HepG2 (cell line): ENCODE results near the gene DGUOK. TPM values are rescaled to one million over a fixed set of nuclear protein-coding genes. Genes with fewer than 3 reads are reported as not detected.

Source experiments
- ATAC-seq: fragments of 200-7000 bp; cut with Tn5 transposase; 3 replicates; pipeline ENCODE4 v1.9.1; 2020; ENCODE audit warnings: mild to moderate bottlenecking, moderate library complexity
- BruUV-seq: library from RNA; stranded (reverse); fragments of 400-500 nt; replicated peaks from 2 replicates; lab custom pipeline; 2021; lab: Mats Ljungman, UMichigan
- CTCF ChIA-PET: fragments of 300-600 bp; formaldehyde crosslinking; extraction: SDS; loops from one replicate; lab custom pipeline; 2021; ENCODE audit warnings: low total read pairs, inconsistent platforms, low intra/inter-chr PET ratio; lab: Yijun Ruan, JAX
- POLR2A ChIA-PET: fragments of 350-600 bp; sonication (Branson Sonifier 250); formaldehyde crosslinking; loops from one replicate; lab custom pipeline; 2020; ENCODE audit warnings: antibody characterized with exemption, inconsistent platforms; lab: Yijun Ruan, JAX
- DNase-seq: peaks from one replicate; pipeline ENCODE4 v3.0.0-alpha.2; 2015; ENCODE audit warnings: low spot score
- FAIRE-seq: peaks from 3 replicates; lab custom pipeline; 2011; peaks lifted over from hg19 to GRCh38; lab: Jason Lieb, UNC
- H2AFZ ChIP-seq: one replicate; pipeline ENCODE4 v1.6.1; 2011; ENCODE audit warnings: low read length, inconsistent platforms
- H3K27ac ChIP-seq: fragments of 300-600 bp; 3 replicates; pipeline ENCODE4 v1.8.0; 2011; ENCODE audit warnings: mixed run types, mild to moderate bottlenecking, mixed read lengths, low read length, inconsistent platforms; ENCODE audit not compliant: insufficient read depth; ENCODE audit errors: extremely low read length
- H3K27me3 ChIP-seq, 2 experiments: fragments of 200-600 bp in 1 of 2; 2 replicates in 1 of 2; 3 replicates in 1 of 2; pipeline versions ENCODE4 v1.6.0 to v1.8.0; 2011; ENCODE audit warnings: low read length in 2 of 2, mild to moderate bottlenecking in 2 of 2, moderate library complexity in 2 of 2, inconsistent platforms in 1 of 2; ENCODE audit not compliant: insufficient read depth in 2 of 2, control insufficient read depth in 1 of 2
- H3K36me3 ChIP-seq, 2 experiments: fragments of 200-600 bp in 1 of 2; replicated peaks in 1 of 2; 2 replicates in 1 of 2; 3 replicates in 1 of 2; pipeline versions ENCODE4 v1.5.1 to v1.8.0; 2011; ENCODE audit warnings: low read length in 2 of 2, inconsistent platforms in 1 of 2; ENCODE audit not compliant: insufficient read depth in 2 of 2, control insufficient read depth in 1 of 2
- H3K4me1 ChIP-seq: 2 replicates; pipeline ENCODE4 v1.5.1; 2012; ENCODE audit warnings: low read length, inconsistent platforms; ENCODE audit not compliant: insufficient read depth
- H3K4me2 ChIP-seq: 2 replicates; pipeline ENCODE4 v1.6.0; 2011; ENCODE audit warnings: low read depth, low read length, inconsistent platforms
- H3K4me3 ChIP-seq, 3 experiments: fragments of 200-600 bp in 1 of 3; sonication (generic), shearing (Covaris generic) in 1 of 3; replicated peaks in 1 of 3; 2 replicates each; pipeline ENCODE4 v1.5.1; 2011 to 2016; ENCODE audit warnings: low read length in 3 of 3, inconsistent platforms in 2 of 3, low read depth in 2 of 3, mild to moderate bottlenecking in 2 of 3, control low read depth in 1 of 3, mixed read lengths in 1 of 3; ENCODE audit not compliant: insufficient read depth in 1 of 3
- H3K79me2 ChIP-seq: one replicate; pipeline ENCODE4 v1.6.1; 2011; ENCODE audit warnings: low read length, inconsistent platforms; ENCODE audit not compliant: insufficient read depth
- H3K9ac ChIP-seq: 2 replicates; pipeline ENCODE4 v1.6.0; 2011; ENCODE audit warnings: mild to moderate bottlenecking, low read depth, low read length, inconsistent platforms; ENCODE audit not compliant: insufficient read depth
- H3K9me3 ChIP-seq: 2 replicates; pipeline ENCODE4 v1.5.1; 2012; ENCODE audit warnings: mild to moderate bottlenecking, low read length
- H4K20me1 ChIP-seq: 2 replicates; pipeline ENCODE4 v1.6.0; 2011; ENCODE audit warnings: inconsistent platforms, mild to moderate bottlenecking, low read length, moderate library complexity; ENCODE audit not compliant: insufficient read depth
- JARID2 ChIP-seq: sonication (generic); formaldehyde crosslinking; IDR thresholded peaks from 2 replicates; pipeline ENCODE4 v1.8.1; 2023; ENCODE audit warnings: missing genetic modification reagents, inconsistent platforms; ENCODE audit not compliant: insufficient replicate concordance
- KAT8 ChIP-seq: IDR thresholded peaks from 2 replicates; pipeline ENCODE4 v1.6.1; 2016; ENCODE audit warnings: missing genetic modification reagents, missing compliant biosample characterization
- KDM4B ChIP-seq: sonication (generic); formaldehyde crosslinking; IDR thresholded peaks from 2 replicates; pipeline ENCODE4 v1.4.0; 2020; ENCODE audit warnings: missing genetic modification reagents
- NBN ChIP-seq: fragments of 450-650 bp; conservative IDR thresholded peaks from 2 replicates; pipeline ENCODE4 v1.6.1; 2017
- NR1H2 ChIP-seq: sonication (generic); formaldehyde crosslinking; IDR thresholded peaks from 2 replicates; pipeline ENCODE4 v1.8.1; 2022; ENCODE audit warnings: low read depth, missing genetic modification reagents, borderline replicate concordance
- STAT5B ChIP-seq: sonication (generic); formaldehyde crosslinking; IDR thresholded peaks from 2 replicates; pipeline ENCODE4 v1.4.0; 2020; ENCODE audit warnings: missing genetic modification reagents
- TEAD3 ChIP-seq: optimal IDR thresholded peaks from 2 replicates; pipeline ENCODE3; 2016; ENCODE audit warnings: borderline replicate concordance
- ZBTB38 ChIP-seq: sonication (generic); formaldehyde crosslinking; IDR thresholded peaks from 2 replicates; pipeline ENCODE4 v1.5.1; 2020; ENCODE audit warnings: mild to moderate bottlenecking, missing genetic modification reagents
- ZFP36L1 ChIP-seq: sonication (generic); formaldehyde crosslinking; IDR thresholded peaks from 2 replicates; pipeline ENCODE4 v1.8.0; 2022; ENCODE audit warnings: mild to moderate bottlenecking, missing genetic modification reagents, moderate library complexity
- ZNF205 ChIP-seq: IDR thresholded peaks from 2 replicates; pipeline ENCODE4 v1.6.1; 2018; ENCODE audit warnings: missing biosample characterization, missing genetic modification reagents
- ZNF326 ChIP-seq: sonication (generic); formaldehyde crosslinking; IDR thresholded peaks from 2 replicates; pipeline ENCODE4 v1.4.0; 2020; ENCODE audit warnings: missing genetic modification reagents, borderline replicate concordance
- WGBS: methylation state at CpG from one replicate; pipeline ENCODE4 v1.1.6; 2017; ENCODE audit warnings: low lambda C conversion rate; 5-methylcytosine and 5-hydroxymethylcytosine counted together
- in situ Hi-C: cut with HindIII; loops from 2 replicates; pipeline ENCODE4 v1.10.0; 2017; ENCODE audit warnings: low pct_unique_long_range_greater_than_20kb; ENCODE audit not compliant: extremely low pct_ligation_motif_present
- intact Hi-C: fragments of 100-400 bp; cut with micrococcal nuclease; formaldehyde crosslinking; loops from one replicate; pipeline ENCODE4 v1.10.0; 2022; ENCODE audit not compliant: unreplicated experiment
- polyA plus RNA-seq, 8 experiments: library from polyadenylated mRNA; depleted of rRNA in 3 of 8; stranded (reverse) in 7 of 8; unstranded in 1 of 8; fragments of >200 nt; fragmentation: Illumina TruSeq in 4 of 8; extraction: Trizol in 4 of 8; gene quantifications; 2 replicates each; pipeline versions ENCODE4 v1.2.1 to v1.2.3, GENCODE V29; 2011 to 2016; ENCODE audit warnings: low read depth in 4 of 8, missing spikeins in 1 of 8, mixed read lengths in 1 of 8; ENCODE audit not compliant: insufficient read depth in 1 of 8
- total RNA-seq, 5 experiments: library from RNA; depleted of rRNA; stranded (reverse); fragments of >200 nt; fragmentation: Illumina TruSeq; extraction: Trizol; gene quantifications; 2 replicates each; pipeline ENCODE4 v1.2.3, GENCODE V29; 2016; ENCODE audit warnings: low read depth in 1 of 5
- TF ChIP-seq, protein P1 (sequence below): sonication (generic); formaldehyde crosslinking; conservative IDR thresholded peaks from 2 replicates; pipeline ENCODE4 v1.4.0; 2020; ENCODE audit warnings: missing genetic modification reagents
- TF ChIP-seq, protein P2 (sequence below): sonication (generic); formaldehyde crosslinking; conservative IDR thresholded peaks from 2 replicates; pipeline ENCODE4 v1.4.0; 2020; ENCODE audit warnings: mild to moderate bottlenecking, missing genetic modification reagents, moderate library complexity

DGUOK gene
- total and polyA plus RNA-seq, 2 of the 13 experiments (the other 11 are each of a cell fraction or from before 2014, with no cell fraction given), result 105 to 137 TPM

DNA sequence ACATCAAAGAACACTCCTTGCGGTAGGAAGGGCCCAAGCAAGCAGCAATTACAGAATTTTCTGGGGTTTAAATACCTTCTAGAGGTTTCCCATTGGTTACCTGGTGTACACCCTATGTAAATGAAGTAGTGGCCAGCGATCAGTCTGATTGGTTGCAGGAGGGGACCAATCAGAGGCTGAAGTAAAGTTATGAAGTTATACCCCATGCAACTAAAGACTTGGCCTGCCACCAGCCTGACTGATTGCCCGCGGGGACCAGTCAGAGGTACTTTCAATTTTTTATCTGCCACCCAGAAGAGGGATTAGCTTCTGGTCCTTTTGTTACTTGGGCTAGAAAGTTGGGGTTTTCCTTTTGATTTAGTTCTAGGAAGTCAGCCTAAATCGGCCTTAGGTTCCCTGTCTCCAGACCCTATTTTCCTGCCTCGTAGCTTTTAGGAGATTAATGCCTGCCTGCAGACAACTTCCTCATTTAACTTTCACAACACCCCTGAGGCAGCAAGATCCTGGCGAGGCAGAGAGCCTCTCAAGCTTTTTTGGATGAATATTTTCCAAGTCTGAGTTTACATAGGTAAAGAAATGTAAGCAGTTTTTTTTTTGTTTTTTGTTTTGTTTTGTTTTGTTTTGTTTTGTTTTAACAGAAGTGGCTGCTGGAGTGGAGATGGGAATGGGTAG is 1.5 kb upstream of the DGUOK start (continued):
- TF ChIP-seq ZNF205 (CRISPR knock-in tag) (no peak), NBN (no peak), NR1H2 (CRISPR knock-in tag) (no peak)
- TF ChIP-seq, protein P1, sequence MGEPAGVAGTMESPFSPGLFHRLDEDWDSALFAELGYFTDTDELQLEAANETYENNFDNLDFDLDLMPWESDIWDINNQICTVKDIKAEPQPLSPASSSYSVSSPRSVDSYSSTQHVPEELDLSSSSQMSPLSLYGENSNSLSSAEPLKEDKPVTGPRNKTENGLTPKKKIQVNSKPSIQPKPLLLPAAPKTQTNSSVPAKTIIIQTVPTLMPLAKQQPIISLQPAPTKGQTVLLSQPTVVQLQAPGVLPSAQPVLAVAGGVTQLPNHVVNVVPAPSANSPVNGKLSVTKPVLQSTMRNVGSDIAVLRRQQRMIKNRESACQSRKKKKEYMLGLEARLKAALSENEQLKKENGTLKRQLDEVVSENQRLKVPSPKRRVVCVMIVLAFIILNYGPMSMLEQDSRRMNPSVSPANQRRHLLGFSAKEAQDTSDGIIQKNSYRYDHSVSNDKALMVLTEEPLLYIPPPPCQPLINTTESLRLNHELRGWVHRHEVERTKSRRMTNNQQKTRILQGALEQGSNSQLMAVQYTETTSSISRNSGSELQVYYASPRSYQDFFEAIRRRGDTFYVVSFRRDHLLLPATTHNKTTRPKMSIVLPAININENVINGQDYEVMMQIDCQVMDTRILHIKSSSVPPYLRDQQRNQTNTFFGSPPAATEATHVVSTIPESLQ (CRISPR knock-in tag), result no peak

DNA sequence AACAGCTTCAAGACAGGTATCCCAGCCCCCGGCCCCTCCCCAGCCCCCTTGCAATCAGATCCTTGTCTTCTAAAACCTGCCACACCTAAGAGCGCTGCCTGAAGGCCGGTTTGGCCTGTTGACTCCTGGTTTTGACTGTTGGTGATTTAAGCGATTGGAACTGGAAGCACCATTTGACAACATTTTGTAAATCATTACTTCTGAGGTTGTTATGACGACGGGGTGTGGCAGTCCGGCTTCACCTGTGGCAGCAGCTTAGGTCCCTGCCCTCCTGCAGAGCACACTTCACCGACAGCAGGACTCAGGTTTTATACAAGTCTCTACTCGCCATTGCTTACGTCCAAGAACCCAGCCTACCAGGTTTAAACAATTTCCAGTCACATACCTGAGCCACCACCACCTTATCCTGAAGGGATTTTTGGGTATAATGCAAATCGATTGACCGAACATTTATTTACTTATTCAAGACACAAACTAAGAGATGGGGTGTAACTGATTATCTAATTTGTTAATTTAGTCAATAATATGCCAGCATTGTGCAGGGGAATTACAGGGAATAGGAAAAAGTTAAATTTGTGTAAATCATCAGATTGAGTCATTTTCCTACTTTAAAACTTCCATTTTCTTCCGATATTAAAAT is 707 bp upstream of the DGUOK start:
- peak overlapping the region; percentile 97 for H3K9ac ChIP-seq
- no peak for FAIRE-seq
- H3K36me3 ChIP-seq, result no peaks in the 10 kb centered on the region; a peak in 2 of 5 replicates
- ChIA-PET CTCF (no interaction called here), POLR2A (interaction anchor here (0.6 to 1.4 kb wide), 3 partner anchors 14 to 563 kb away, joined by 3 to 23 read pairs (median 3); partner anchors contain the start of gene STAMBP)
- H3K27ac ChIP-seq, result peak overlapping the region; percentile 78
- TF ChIP-seq ZNF326 (CRISPR knock-in tag) (no peak), ZBTB38 (CRISPR knock-in tag) (peak; percentile 47; the same call in 1 of the 2 replicates), KAT8 (CRISPR knock-in tag) (no peak), TEAD3 (CRISPR knock-in tag) (peak; percentile 10), STAT5B (no peak), KDM4B (no peak), ZFP36L1 (CRISPR knock-in tag) (0 out of 2 replicates have a peak, but pooled peaks have one; percentile 59), JARID2 (no peak)
- TF ChIP-seq, protein P2, sequence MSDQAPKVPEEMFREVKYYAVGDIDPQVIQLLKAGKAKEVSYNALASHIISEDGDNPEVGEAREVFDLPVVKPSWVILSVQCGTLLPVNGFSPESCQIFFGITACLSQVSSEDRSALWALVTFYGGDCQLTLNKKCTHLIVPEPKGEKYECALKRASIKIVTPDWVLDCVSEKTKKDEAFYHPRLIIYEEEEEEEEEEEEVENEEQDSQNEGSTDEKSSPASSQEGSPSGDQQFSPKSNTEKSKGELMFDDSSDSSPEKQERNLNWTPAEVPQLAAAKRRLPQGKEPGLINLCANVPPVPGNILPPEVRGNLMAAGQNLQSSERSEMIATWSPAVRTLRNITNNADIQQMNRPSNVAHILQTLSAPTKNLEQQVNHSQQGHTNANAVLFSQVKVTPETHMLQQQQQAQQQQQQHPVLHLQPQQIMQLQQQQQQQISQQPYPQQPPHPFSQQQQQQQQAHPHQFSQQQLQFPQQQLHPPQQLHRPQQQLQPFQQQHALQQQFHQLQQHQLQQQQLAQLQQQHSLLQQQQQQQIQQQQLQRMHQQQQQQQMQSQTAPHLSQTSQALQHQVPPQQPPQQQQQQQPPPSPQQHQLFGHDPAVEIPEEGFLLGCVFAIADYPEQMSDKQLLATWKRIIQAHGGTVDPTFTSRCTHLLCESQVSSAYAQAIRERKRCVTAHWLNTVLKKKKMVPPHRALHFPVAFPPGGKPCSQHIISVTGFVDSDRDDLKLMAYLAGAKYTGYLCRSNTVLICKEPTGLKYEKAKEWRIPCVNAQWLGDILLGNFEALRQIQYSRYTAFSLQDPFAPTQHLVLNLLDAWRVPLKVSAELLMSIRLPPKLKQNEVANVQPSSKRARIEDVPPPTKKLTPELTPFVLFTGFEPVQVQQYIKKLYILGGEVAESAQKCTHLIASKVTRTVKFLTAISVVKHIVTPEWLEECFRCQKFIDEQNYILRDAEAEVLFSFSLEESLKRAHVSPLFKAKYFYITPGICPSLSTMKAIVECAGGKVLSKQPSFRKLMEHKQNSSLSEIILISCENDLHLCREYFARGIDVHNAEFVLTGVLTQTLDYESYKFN, result no peak
- H3K27me3 ChIP-seq, result peaks cover 0 to 5% of the 10 kb centered on the region in 2 experiments; a peak in 2 of 5 replicates
- H3K79me2 ChIP-seq, result peaks cover 40% of the 10 kb centered on the region
- BruUV-seq, result TSS peak; percentile 94
- intact Hi-C loops, result loop anchor here (2.0 to 10.0 kb wide), 3 partner anchors 56 to 199 kb away; partner anchors contain the start of genes STAMBP and TET3
- H2AFZ ChIP-seq, result peak overlapping the region; percentile 79
- in situ Hi-C loops, result no loop called here
- H4K20me1 ChIP-seq, result no peaks in the 10 kb centered on the region
- no peaks in the 10 kb centered on the region for H3K9me3 ChIP-seq
- no peak for ATAC-seq
- WGBS, result 86% methylated on average over 13 of the region's 13 CpGs
- H3K4me1 ChIP-seq, result peaks cover 44% of the 10 kb centered on the region
- peak overlapping the region; percentile 86 for H3K4me2 ChIP-seq
- no peak for DNase-seq
- H3K4me3 ChIP-seq, result peak overlapping the region; percentile 22 to 91 (median 82); a peak in 4 of 6 replicates
